GM12864 (cell line): ENCODE data around the gene BANP.
"Not testable (repeated sequence)": the region's sequence is repeated elsewhere in the genome, so short reads cannot be mapped to it uniquely, and the experiment has no call there.

ENCODE experiments used
- DNase-seq: peaks from one replicate; pipeline ENCODE4 v3.0.0-alpha.2; 2011; ENCODE audit warnings: low read depth
- H3K4me3 ChIP-seq: 2 replicates; pipeline ENCODE4 v1.5.1; 2011; ENCODE audit warnings: mild to moderate bottlenecking, low read depth, low read length, control low read depth
- CTCF ChIP-seq: IDR thresholded peaks from 2 replicates; pipeline ENCODE4 v1.5.1; 2011; ENCODE audit warnings: low read depth, mild to moderate bottlenecking, moderate library complexity, low read length, control low read depth, inconsistent platforms; ENCODE audit errors: missing control alignments

The BANP gene

GRCh38 chr16:88045820-88046303 is 94.6 kb downstream of the BANP start:
- no peak for TF ChIP-seq CTCF
- no peak overlapping the region; the same call in 1 of the 2 replicates for H3K4me3 ChIP-seq
- DNase-seq = peak; percentile 92

DNA sequence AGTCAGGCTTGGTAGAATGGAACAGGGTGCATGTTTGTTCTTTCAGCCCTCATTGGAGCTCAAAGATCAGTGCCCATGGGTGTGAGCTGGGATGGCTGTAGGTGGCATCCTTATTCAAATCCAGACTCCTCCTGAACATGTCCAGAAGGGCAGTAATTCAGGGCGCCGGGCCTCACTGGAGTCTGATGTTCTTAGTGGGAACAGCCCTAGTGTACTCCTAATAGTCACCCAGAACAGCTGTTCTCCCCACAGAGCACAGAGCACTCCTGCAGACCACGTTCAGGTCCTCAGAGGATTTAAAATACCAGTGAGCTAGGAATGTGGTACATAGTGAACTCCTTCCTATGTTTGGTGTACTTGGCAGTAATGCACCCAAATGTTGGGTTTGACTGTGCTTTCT is 96.2 kb downstream of the BANP start:
- no peak for DNase-seq
- no peak for TF ChIP-seq CTCF
- H3K4me3 ChIP-seq = no peak overlapping the region

DNA sequence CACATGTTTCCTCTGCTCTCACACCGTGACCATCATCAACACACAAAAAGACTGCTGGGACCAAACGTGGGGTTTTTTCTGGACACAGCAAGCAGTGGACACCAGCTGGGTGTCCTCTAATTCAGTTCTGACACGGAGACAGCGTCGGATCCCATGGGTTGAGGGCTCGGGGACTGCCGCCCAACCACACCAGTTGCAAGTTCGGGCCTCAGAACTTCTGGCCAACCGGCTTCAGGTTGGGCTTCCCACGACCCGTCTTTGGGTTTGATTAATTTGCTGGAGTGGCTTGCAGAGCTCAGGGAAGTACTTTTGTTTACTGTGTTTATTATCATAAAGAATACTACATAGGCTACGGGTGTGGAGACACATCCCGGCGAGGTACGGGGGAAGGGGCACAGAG is 97.8 kb downstream of the BANP start:
- H3K4me3 ChIP-seq = no peak overlapping the region
- no peak for DNase-seq
- no peak for TF ChIP-seq CTCF

GRCh38 chr16:88049561-88050545 is 98.6 kb downstream of the BANP start:
- no peak overlapping the region for H3K4me3 ChIP-seq
- DNase-seq = no peak
- no peak for TF ChIP-seq CTCF

GRCh38 chr16:88050952-88051660 is 99.9 kb downstream of the BANP start:
- DNase-seq = no peak
- no peak overlapping the region for H3K4me3 ChIP-seq
- TF ChIP-seq CTCF = no peak

DNA sequence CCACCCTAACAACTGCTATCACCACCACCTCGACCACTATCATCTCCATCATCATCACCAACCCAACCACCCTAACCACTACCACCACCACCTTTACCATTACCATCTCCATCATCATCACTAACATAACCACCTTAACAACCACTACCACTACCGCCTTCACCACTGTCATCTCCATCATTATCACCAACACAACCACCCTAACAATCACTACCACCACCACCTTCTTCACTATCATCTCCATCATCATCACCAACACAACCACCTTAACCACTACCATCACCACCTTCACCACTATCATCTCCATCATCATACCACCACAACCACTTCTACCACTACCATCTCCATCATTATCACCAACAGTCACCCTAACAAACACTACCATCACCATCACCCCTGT is 101.4 kb downstream of the BANP start:
- no peak overlapping the region for H3K4me3 ChIP-seq
- no peak for TF ChIP-seq CTCF
- no peak for DNase-seq

GRCh38 chr16:88053479-88053878 is 102.2 kb downstream of the BANP start:
- not testable (repeated sequence) for DNase-seq, H3K4me3 ChIP-seq
